ENCODE results near the gene CISD2.
"Not testable (repeated sequence)": the region's sequence is repeated elsewhere in the genome, so short reads cannot be mapped to it uniquely, and the experiment has no call there.

- TF ChIP-seq POLR2A, POLR2AphosphoS5, SPI1 (IDR thresholded peaks at IDR 0.05; ENCODE audit: low read depth, low read length): not testable (repeated sequence)
These were observed 8.8 kb downstream of the CISD2 start for GRCh38 chr4:102877477-102878106.

Data from GM12891 (cell line).